T-helper 17 cell (primary cell): Measurements from ENCODE around the gene UBE2I. TPM values are rescaled to one million over a fixed set of nuclear protein-coding genes. Genes with fewer than 3 reads are reported as not detected.

Source experiments
- ATAC-seq: fragments of 150-1000 bp; cut with Tn5 transposase; 2 replicates; pipeline ENCODE4 v1.10.0; 2021; ENCODE audit warnings: mild to moderate bottlenecking, moderate library complexity
- DNase-seq, 3 donors: peaks; one replicate each; pipeline versions ENCODE4 v3.0.0 to v3.0.0-alpha.2; 2020 to 2021
- H3K9me3 ChIP-seq: one replicate; pipeline ENCODE4 v1.7.0; 2013; ENCODE audit warnings: low read length, mild to moderate bottlenecking; ENCODE audit not compliant: control insufficient read depth, poor library complexity, severe bottlenecking
- H3K27ac Mint-ChIP-seq: one replicate; pipeline ENCODE4 v1.8.0; 2022; ENCODE audit warnings: mild to moderate bottlenecking, moderate library complexity, mixed read lengths
- H3K27me3 Mint-ChIP-seq: one replicate; pipeline ENCODE4 v1.8.0; 2022; ENCODE audit warnings: mixed read lengths
- H3K36me3 Mint-ChIP-seq: one replicate; pipeline ENCODE4 v1.8.0; 2022; ENCODE audit warnings: low read depth, mixed read lengths
- H3K4me1 Mint-ChIP-seq: one replicate; pipeline ENCODE4 v1.8.0; 2022; ENCODE audit warnings: mild to moderate bottlenecking, mixed read lengths
- H3K4me3 Mint-ChIP-seq: one replicate; pipeline ENCODE4 v1.8.0; 2022; ENCODE audit warnings: mild to moderate bottlenecking, moderate library complexity, mixed read lengths
- total RNA-seq, 4 donors: library from RNA in 2 of 4; stranded (reverse) in 2 of 4; gene quantifications; one replicate each; pipeline ENCODE4 v1.2.3 and lab custom pipeline; 2022 to 2026

UBE2I gene
- total RNA-seq, 2 donors from 2014 or later = 233 to 249 TPM

DNA sequence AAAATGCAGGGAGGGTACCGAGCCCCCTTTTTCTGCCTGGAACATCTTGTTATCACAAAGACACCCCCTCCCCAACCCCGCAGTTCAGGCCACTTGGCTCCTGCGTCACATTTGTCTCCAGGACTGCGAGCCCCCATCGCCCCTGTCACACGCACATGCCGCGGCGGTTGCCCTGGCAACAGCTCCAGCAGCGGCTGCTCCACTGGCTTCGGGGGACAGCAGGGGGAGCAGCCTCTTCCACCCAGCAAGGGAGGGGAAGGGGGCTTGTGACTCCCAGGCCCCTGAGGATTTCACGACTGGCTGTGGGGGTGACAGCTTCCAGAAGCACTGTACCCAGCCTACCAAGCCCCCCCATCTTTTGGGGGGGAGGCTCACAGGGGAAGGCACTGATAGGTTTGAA lies 26.6 kb downstream of the UBE2I start:
- DNase-seq = no peak
- Mint-ChIP-seq H3K36me3 (no peaks in the 10 kb centered on the region), H3K4me3 (no peak overlapping the region), H3K27me3 (peaks cover 6% of the 10 kb centered on the region), H3K27ac (no peak overlapping the region), H3K4me1 (peaks cover 13% of the 10 kb centered on the region)
- no peak for ATAC-seq
- no peaks in the 10 kb centered on the region for H3K9me3 ChIP-seq

DNA sequence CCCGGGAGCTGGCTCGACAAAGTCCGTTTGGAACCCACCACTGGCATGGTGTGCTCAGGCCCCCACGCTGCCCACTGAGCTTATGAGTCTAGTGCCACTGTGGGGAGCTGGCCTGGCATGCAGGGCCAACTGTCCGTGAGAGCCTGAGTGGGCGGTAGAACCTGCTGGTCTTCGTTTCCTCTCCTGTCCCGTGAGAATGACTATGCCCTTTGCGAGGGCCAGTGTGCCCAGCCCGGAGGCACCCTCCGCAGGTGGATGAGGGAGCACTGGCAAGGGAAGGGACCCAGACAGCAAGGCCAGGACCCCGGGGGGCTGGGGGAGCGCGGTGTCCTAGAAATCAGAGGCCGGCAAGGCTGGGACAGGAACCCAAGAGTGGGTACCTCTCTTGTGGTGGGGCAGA lies 27.2 kb downstream of the UBE2I start:
- peaks cover 6% of the 10 kb centered on the region for H3K27me3 Mint-ChIP-seq

DNA sequence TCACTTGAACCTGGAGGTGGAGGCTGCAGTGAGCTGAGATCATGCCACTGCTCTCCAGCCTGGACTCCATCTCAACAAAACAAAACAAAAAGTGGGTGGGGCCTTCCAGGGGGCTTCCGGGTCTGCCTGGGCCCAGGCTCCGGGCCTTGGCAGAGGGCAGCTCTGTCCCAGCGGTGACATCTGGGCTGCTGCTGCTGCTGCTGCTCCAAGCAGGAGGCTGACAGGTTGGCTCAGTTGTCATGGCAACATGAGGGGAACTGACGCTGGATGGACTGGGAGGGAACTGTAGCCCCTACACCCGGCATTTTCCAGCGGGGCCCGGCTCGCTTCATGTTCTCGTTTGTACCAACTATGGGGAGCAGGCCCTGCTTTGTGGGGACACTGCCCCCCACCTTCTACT lies 28.1 kb downstream of the UBE2I start:
- H3K36me3 Mint-ChIP-seq = no peaks in the 10 kb centered on the region
- no peaks in the 10 kb centered on the region for H3K9me3 ChIP-seq
- H3K27me3 Mint-ChIP-seq = peaks cover 3% of the 10 kb centered on the region
- no peak overlapping the region for H3K27ac Mint-ChIP-seq
- DNase-seq = no peak
- no peak overlapping the region for H3K4me3 Mint-ChIP-seq
- ATAC-seq = no peak
- H3K4me1 Mint-ChIP-seq = peaks cover 10% of the 10 kb centered on the region

More for the DNA sequence above, 27.2 kb downstream of the UBE2I start:
- DNase-seq (no peak), ATAC-seq (no peak)
- H3K4me1 Mint-ChIP-seq = peaks cover 11% of the 10 kb centered on the region
- H3K4me3 Mint-ChIP-seq = no peak overlapping the region
- no peak overlapping the region for H3K27ac Mint-ChIP-seq
- H3K9me3 ChIP-seq = no peaks in the 10 kb centered on the region
- H3K36me3 Mint-ChIP-seq = no peaks in the 10 kb centered on the region

DNA sequence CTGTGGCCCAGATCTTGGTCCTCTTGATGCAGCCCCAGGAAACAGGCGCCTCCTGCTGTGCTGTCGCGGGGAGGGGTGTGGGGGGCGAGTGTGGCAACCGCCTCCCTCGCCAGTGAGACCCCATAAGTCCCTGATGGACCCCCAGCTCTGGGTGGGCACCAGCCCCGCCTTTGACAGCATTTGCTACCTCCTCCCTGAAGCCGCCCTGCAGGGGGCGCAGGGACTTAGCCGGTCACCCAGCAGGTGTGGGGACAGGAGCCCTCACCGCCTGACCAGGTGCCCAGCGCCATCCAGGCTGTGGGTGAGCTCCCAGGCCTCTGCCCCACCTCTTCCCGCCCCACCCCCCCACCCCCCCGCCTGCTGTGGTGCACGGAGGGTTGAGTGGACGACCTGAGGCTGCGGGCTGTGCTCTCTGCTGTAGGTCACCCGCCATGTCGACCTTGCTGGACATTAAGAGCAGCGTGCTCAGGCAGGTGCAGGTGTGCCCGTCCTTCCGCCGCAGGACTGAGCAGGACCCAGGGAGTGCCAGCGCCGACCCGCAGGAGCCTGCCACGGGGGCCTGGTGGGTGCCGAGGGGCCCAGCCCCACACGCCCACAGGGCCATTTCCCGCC lies 28.8 kb downstream of the UBE2I start:
- H3K27ac Mint-ChIP-seq = no peak overlapping the region

DNA sequence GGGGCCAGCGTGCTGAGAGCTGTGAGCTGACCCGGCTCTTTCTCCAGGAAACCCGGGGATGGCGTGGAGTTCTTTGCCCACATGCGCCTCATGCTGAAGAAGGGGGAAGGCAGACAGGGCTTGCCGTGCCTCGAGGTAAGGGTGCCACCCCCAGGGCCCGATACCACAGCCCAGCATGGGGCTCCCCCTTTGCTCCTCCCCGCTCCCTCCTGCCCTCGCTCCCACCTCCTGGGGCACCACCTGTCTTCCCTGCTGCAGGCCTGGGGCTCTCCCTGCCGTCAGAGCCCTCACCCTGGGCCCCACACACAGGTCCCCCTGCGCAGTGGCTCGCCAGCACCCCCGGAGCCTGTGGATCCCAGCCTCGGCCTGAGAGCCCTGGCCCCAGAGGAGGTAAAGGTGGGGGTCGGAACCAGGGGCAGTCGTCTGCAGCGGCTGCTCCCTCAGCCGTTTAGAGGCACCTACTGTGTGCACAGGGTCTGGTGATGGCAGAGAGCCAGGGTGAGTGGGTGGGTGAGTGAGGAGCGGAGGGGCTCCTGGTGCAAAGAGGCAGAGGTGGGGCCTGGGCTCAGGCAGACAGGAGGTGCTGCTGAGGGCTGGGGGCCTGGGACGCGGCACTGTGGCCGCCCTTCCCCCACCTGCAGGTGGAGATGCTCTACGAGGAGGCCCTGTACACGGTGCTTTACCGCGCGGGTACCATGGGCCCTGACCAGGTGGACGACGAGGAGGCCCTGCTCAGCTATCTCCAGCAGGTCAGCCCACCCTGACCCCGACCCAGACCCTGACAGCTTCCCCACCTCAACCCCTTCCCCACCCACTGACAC lies 29.6 kb downstream of the UBE2I start:
- no peak overlapping the region for H3K4me3 Mint-ChIP-seq
- no peak overlapping the region for H3K27ac Mint-ChIP-seq
- DNase-seq (no peak), ATAC-seq (no peak)
- no peaks in the 10 kb centered on the region for H3K27me3 Mint-ChIP-seq
- H3K36me3 Mint-ChIP-seq = no peaks in the 10 kb centered on the region
- H3K9me3 ChIP-seq = no peaks in the 10 kb centered on the region
- peaks cover 15% of the 10 kb centered on the region for H3K4me1 Mint-ChIP-seq

More for the DNA sequence above, 28.8 kb downstream of the UBE2I start:
- H3K36me3 Mint-ChIP-seq = no peaks in the 10 kb centered on the region
- H3K27me3 Mint-ChIP-seq = no peaks in the 10 kb centered on the region
- ATAC-seq = no peak
- H3K9me3 ChIP-seq = no peaks in the 10 kb centered on the region
- no peak for DNase-seq
- no peak overlapping the region for H3K4me3 Mint-ChIP-seq
- peaks cover 12% of the 10 kb centered on the region for H3K4me1 Mint-ChIP-seq

DNA sequence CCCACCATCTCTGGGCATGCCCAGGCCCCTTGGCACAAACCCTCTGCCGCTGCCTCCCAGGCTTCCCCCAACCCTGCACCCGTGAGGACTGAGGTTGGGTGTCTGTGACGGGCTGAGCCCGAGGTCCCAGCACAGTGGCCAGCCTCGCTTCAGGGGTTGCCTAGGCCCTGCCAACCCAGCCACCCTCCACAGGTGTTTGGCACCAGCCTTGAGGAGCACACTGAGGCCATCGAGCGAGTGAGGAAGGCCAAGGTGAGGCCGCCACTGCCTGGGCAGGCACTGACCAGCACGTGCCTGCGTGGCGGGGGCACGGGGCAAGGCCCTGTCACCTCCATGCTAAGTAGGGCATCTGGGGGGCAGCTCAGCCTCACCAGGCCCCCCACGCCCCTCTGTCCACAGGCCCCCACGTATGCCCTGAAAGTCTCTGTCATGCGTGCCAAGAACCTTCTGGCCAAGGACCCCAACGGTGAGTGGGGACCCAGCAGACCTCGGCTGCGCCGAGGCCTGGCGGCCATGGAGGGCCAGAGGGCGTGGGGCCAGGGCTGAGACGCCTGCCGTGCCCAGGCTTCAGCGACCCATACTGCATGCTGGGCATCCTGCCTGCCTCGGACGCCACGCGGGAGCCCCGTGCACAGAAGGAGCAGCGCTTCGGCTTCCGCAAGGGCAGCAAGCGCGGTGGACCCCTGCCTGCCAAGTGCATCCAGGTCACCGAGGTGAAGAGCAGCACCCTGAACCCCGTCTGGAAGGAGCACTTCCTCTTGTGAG lies 31.5 kb downstream of the UBE2I start:
- Mint-ChIP-seq H3K4me1 (peaks cover 15% of the 10 kb centered on the region), H3K27ac (no peak overlapping the region), H3K4me3 (no peak overlapping the region), H3K36me3 (no peaks in the 10 kb centered on the region), H3K27me3 (no peaks in the 10 kb centered on the region)
- H3K9me3 ChIP-seq = no peaks in the 10 kb centered on the region
- DNase-seq (no peak), ATAC-seq (no peak)

DNA sequence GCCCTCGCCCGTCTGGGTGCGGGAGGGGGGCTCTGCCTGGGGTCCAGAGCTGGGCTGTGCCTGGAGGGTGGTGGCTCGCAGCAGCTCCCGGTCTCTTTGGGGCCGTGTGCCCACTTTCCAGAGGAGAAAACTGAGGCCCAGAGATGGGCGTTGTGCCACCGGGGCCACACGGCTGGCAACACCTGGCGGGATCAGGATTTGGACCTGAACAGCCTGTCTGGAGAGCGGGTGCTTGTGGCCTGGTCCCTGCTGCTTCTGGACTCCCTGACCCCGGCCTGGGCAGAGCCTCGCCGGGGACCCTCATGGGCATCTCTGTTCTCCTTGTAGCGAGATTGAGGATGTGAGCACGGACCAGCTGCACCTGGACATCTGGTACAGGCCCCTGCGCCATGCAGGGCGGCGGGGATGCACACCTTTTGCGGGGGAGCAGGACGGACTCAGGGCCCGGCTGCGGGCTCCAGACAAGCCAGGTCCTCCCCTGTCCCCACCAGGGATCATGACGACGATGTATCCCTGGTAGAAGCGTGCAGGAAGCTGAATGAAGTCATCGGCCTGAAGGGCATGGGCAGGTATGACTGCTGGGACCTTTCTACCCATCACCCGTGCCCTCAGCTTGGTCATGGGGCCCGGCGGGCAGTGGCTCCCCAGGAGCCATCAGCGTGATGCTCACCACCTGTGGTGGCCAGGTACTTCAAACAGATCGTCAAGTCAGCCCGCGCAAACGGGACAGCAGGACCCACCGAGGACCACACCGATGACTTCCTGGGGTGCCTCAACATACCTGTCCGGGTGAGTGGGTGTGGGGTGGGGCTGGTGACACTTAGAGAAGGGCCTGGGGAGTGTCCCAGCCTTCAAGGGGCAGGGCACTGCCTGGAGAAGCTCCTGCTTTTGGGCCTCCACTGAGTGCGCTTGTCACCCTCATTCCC lies 32.3 kb downstream of the UBE2I start:
- H3K27me3 Mint-ChIP-seq = no peaks in the 10 kb centered on the region
- H3K27ac Mint-ChIP-seq = no peak overlapping the region

DNA sequence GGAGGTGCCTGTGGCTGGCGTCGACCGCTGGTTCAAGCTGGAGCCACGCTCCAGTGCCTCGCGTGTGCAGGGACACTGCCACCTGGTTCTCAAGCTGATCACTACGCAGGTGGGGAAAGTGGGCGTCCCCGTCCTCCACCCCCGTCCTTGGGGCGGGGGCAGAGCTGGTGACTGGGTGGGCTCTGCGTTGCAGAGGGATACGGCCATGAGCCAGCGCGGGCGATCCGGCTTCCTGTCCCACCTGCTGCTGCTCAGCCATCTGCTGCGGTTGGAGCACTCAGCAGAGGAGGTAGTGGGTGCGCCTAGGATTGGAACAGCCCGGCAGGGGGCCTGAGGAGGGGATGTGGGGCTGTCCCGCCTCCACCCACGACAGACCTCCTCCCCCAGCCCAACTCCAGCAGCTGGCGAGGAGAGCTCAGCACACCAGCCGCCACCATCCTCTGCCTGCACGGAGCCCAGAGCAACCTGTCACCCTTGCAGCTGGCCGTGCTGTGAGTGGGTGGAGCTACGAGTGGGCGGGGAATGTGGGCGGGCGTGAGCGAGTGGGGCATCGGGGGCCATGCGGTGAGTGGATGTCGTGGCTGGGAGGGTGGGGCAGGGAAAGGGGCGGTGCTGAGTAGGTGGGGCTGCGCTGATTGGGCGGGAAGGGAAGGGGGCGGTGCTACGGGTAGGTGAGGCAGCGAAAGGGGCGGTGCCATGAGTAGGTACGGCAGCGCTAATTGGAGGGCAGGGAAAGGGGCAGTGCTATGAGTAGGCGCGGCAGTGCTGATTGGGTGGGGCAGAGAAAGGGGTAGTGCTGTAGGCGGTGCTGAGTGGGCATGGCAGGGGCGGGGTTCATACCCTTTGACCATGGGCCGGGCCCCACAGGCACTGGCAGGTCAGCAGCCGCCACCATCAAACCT lies 33.3 kb downstream of the UBE2I start:
- H3K9me3 ChIP-seq = no peaks in the 10 kb centered on the region
- DNase-seq (peak; percentile 91 to 99 (median 91)), ATAC-seq (peak; percentile 94)
- peaks cover 15% of the 10 kb centered on the region for H3K4me1 Mint-ChIP-seq
- peak overlapping the region; percentile 87 for H3K4me3 Mint-ChIP-seq
- no peaks in the 10 kb centered on the region for H3K36me3 Mint-ChIP-seq
- no peaks in the 10 kb centered on the region for H3K27me3 Mint-ChIP-seq
- peak overlapping the region; percentile 49 for H3K27ac Mint-ChIP-seq

More for the DNA sequence above, 32.3 kb downstream of the UBE2I start:
- no peaks in the 10 kb centered on the region for H3K9me3 ChIP-seq
- ATAC-seq = no peak
- DNase-seq = no peak
- Mint-ChIP-seq H3K4me1 (peaks cover 15% of the 10 kb centered on the region), H3K4me3 (peak overlapping the region; percentile 87), H3K36me3 (no peaks in the 10 kb centered on the region)

DNA sequence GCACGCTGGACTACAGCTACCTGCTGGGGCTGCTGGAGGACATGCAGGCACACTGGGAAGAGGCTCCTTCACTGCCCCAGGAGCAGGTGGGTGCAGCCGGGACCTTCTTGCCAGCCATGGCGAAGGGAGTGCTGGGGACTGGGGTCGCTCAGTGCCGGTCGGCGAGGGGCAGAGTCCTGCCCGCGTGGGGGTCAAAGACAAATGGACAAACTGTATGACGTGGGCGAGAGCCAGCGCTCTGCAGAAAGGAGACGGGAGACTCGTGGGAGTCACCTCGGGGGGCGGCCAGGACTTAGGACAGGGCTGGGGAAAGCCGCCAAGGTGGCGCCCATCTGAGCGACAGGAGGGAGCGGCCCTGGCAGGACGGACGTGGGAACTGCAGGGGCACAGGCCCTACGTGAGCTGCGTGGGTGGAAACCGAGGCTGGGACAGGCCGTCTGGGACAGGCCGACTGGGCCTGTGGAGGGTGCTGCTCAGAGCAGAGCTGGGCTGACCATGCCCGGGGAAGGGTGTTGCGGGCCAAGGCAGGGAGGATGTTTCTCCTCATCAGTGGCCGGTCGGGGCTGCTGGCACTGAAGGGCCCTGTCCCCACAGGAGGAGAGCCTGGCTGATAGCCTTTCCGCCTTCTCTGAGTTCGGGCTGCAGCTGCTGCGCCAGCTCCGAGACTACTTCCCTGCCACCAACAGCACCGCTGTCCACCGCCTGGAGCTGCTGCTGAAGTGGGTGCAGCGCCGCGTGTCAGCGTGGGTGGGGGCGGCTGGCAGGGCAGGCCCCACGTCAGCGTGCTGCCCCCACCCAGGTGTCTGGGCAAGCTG lies 34.2 kb downstream of the UBE2I start:
- Mint-ChIP-seq H3K36me3 (no peaks in the 10 kb centered on the region), H3K4me1 (peaks cover 15% of the 10 kb centered on the region), H3K4me3 (peak overlapping the region; percentile 87), H3K27ac (peak overlapping the region; percentile 49), H3K27me3 (no peaks in the 10 kb centered on the region)
- ATAC-seq (no peak), DNase-seq (no peak)
- no peaks in the 10 kb centered on the region for H3K9me3 ChIP-seq

DNA sequence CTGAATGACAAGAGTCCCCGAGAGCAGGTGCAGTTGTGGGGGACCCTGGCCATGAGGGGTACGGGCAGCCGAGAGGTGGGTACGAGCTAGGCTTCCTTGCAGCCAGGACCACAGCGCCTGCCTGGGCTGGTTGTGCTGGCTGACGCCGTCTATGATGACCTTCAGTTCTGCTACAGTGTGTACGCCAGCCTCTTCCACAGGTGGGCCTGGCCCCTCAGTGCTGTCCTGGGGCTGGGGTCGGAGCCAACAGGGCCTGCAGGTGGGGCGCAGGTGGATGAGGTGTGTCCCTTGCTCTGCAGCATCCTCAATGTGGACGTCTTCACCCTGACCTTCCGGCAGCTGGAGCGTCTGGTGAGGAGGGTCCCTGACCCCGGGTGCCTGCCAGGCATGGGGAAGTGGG lies 35.1 kb downstream of the UBE2I start:
- DNase-seq (no peak), ATAC-seq (no peak)
- Mint-ChIP-seq H3K36me3 (no peaks in the 10 kb centered on the region), H3K27ac (no peak overlapping the region), H3K4me1 (peaks cover 17% of the 10 kb centered on the region), H3K4me3 (peak overlapping the region; percentile 43), H3K27me3 (no peaks in the 10 kb centered on the region)
- no peaks in the 10 kb centered on the region for H3K9me3 ChIP-seq

DNA sequence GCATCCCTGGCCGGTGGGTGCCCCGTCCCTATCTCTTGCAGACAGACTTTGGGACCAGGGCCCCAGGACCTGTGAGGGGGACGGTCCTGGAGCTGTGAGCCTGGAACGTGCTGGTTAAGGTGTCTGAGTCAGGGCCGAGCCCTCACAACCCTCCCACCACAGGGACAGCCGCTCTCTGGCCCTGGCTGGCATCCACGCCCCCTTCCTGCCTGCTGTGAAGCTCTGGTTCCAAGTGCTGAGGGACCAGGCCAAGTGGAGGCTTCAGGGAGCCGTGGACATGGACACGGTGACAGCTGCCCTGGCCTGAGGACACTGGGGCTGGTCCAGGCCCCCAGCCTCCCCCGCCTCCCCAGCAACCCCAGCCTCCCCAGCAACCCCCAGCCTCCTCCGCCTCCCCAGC lies 35.7 kb downstream of the UBE2I start:
- Mint-ChIP-seq H3K27me3 (no peaks in the 10 kb centered on the region), H3K27ac (no peak overlapping the region), H3K4me3 (no peak overlapping the region), H3K36me3 (no peaks in the 10 kb centered on the region), H3K4me1 (peaks cover 17% of the 10 kb centered on the region)
- ATAC-seq (no peak), DNase-seq (no peak)
- H3K9me3 ChIP-seq = no peaks in the 10 kb centered on the region
